Neuronal stem cell (in vitro differentiated cells): ENCODE results near the gene RIOK2.

Experiments
- DNase-seq: peaks from one replicate; pipeline ENCODE4 v3.0.0-alpha.2; 2013; ENCODE audit warnings: low spot score
- H2AFZ ChIP-seq: one replicate; pipeline ENCODE4 v1.6.1; 2013; ENCODE audit warnings: mild to moderate bottlenecking, low read length, inconsistent platforms
- H2AK5ac ChIP-seq: 2 replicates; pipeline ENCODE4 v1.6.1; 2013; ENCODE audit warnings: low read depth, mild to moderate bottlenecking, inconsistent platforms, low read length, moderate library complexity, mixed read lengths
- H2BK120ac ChIP-seq: 2 replicates; pipeline ENCODE4 v1.6.1; 2013; ENCODE audit warnings: low read depth, mild to moderate bottlenecking, inconsistent platforms, low read length, moderate library complexity, mixed read lengths
- H2BK12ac ChIP-seq: one replicate; pipeline ENCODE4 v1.6.1; 2013; ENCODE audit warnings: low read length, inconsistent platforms
- H2BK15ac ChIP-seq: 2 replicates; pipeline ENCODE4 v1.6.1; 2013; ENCODE audit warnings: mild to moderate bottlenecking, low read length, inconsistent platforms, mixed read lengths
- H2BK5ac ChIP-seq: one replicate; pipeline ENCODE4 v1.6.1; 2013; ENCODE audit warnings: inconsistent platforms, mild to moderate bottlenecking, low read length, moderate library complexity
- H3K14ac ChIP-seq: one replicate; pipeline ENCODE4 v1.6.1; 2013; ENCODE audit warnings: low read length, inconsistent platforms
- H3K18ac ChIP-seq: 2 replicates; pipeline ENCODE4 v1.6.1; 2013; ENCODE audit warnings: low read length, inconsistent platforms
- H3K23ac ChIP-seq: 2 replicates; pipeline ENCODE4 v1.6.1; 2013; ENCODE audit warnings: low read depth, mild to moderate bottlenecking, mixed read lengths, low read length, inconsistent platforms; ENCODE audit not compliant: poor library complexity
- H3K27ac ChIP-seq: replicated peaks from 3 replicates; pipeline ENCODE4 v1.5.1; 2013; ENCODE audit warnings: low read length, inconsistent platforms
- H3K27me3 ChIP-seq, 3 experiments: 2 replicates each; pipeline ENCODE4 v1.6.1; 2013; ENCODE audit warnings: low read length in 3 of 3, mild to moderate bottlenecking in 2 of 3, inconsistent platforms in 1 of 3, low read depth in 1 of 3, mixed read lengths in 1 of 3, moderate library complexity in 1 of 3; ENCODE audit not compliant: control insufficient read depth in 3 of 3, insufficient read depth in 3 of 3
- H3K36me3 ChIP-seq, 2 donors: replicated peaks in 1 of 2; 2 replicates each; pipeline ENCODE4 v1.6.1; 2013; ENCODE audit warnings: low read length in 2 of 2; ENCODE audit not compliant: control insufficient read depth in 2 of 2, insufficient read depth in 2 of 2
- H3K4ac ChIP-seq: 2 replicates; pipeline ENCODE4 v1.6.1; 2013; ENCODE audit warnings: inconsistent platforms, mild to moderate bottlenecking, low read length, moderate library complexity
- H3K4me1 ChIP-seq, 2 donors: 1 replicate in 1 of 2; 2 replicates in 1 of 2; pipeline ENCODE4 v1.6.1; 2013; ENCODE audit warnings: low read length in 2 of 2, low read depth in 1 of 2; ENCODE audit not compliant: control insufficient read depth in 2 of 2, insufficient read depth in 1 of 2
- H3K4me2 ChIP-seq: one replicate; pipeline ENCODE4 v1.6.1; 2013; ENCODE audit warnings: mild to moderate bottlenecking, low read length, inconsistent platforms; ENCODE audit not compliant: insufficient read depth, poor library complexity, severe bottlenecking
- H3K4me3 ChIP-seq, 2 donors: 2 replicates each; pipeline ENCODE4 v1.5.1; 2013; ENCODE audit warnings: low read length in 2 of 2, mild to moderate bottlenecking in 2 of 2, inconsistent platforms in 1 of 2, moderate library complexity in 1 of 2
- H3K79me1 ChIP-seq: one replicate; pipeline ENCODE4 v1.6.1; 2013; ENCODE audit warnings: low read depth, mild to moderate bottlenecking, inconsistent platforms, low read length, moderate library complexity
- H3K9ac ChIP-seq: one replicate; pipeline ENCODE4 v1.6.1; 2013; ENCODE audit warnings: mild to moderate bottlenecking, low read depth, low read length, inconsistent platforms; ENCODE audit not compliant: poor library complexity
- H3K9me3 ChIP-seq, 2 donors: replicated peaks in 1 of 2; 2 replicates each; pipeline versions ENCODE3 to v1.6.1; 2013; ENCODE audit warnings: low read length in 2 of 2, mild to moderate bottlenecking in 2 of 2, inconsistent platforms in 1 of 2, low read depth in 1 of 2, mixed read lengths in 1 of 2, moderate library complexity in 1 of 2; ENCODE audit not compliant: control insufficient read depth in 2 of 2, insufficient read depth in 1 of 2
- H4K8ac ChIP-seq: one replicate; pipeline ENCODE4 v1.6.1; 2013; ENCODE audit warnings: low read depth, mild to moderate bottlenecking, inconsistent platforms, low read length, moderate library complexity
- H4K91ac ChIP-seq: one replicate; pipeline ENCODE4 v1.6.1; 2013; ENCODE audit warnings: low read length, low read depth, mild to moderate bottlenecking, inconsistent platforms; ENCODE audit not compliant: poor library complexity
- WGBS, 2 donors: extraction: QIAGEN DNeasy Blood & Tissue Kit; methylation state at CpG; one replicate each; pipeline ENCODE4 v1.1.7; 2013; ENCODE audit warnings: missing lambda C conversion rate in 2 of 2, mixed read lengths in 1 of 2; ENCODE audit not compliant: insufficient read length in 2 of 2, insufficient replicate concordance in 1 of 2; ENCODE audit errors: extremely low coverage in 2 of 2; 5-methylcytosine and 5-hydroxymethylcytosine counted together

The RIOK2 gene

DNA sequence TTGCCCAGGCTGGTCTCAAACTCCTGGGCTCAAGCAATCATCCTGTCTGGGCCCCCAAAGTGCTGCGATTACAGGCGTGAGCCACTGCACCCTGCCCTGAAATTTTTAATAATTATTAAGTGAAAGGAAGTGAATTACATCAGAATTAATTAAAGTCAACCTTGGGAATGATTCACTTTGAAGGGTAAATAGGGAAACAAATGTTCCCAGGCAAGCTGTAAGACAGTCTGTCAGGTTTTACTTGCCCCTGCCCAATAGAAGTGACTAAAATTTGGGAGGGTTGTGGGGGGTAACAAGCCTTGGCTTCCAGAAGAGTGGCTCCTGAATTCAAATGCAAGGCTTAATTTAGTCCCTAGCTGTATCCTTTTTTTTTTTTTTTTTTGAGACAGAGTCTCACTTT, 39.3 kb downstream of the RIOK2 start:
- Histone ChIP-seq H2BK120ac (no peak overlapping the region), H4K91ac (no peak overlapping the region), H3K4me1 (peaks cover 12 to 13% of the 10 kb centered on the region in 2 donors), H3K36me3 (no peaks in the 10 kb centered on the region), H3K14ac (no peak overlapping the region), H3K27me3 (no peaks in the 10 kb centered on the region), H3K4me2 (no peak overlapping the region), H2BK12ac (no peak overlapping the region), H3K23ac (no peak overlapping the region), H4K8ac (no peak overlapping the region), H2BK15ac (no peak overlapping the region), H3K27ac (no peak overlapping the region), H3K9me3 (no peaks in the 10 kb centered on the region), H3K79me1 (peaks cover 2% of the 10 kb centered on the region), H3K4me3 (no peak overlapping the region), H3K9ac (no peak overlapping the region), H2AK5ac (no peak overlapping the region), H3K18ac (no peak overlapping the region), H2AFZ (no peak overlapping the region), H3K4ac (no peak overlapping the region), H2BK5ac (no peak overlapping the region)
- WGBS, 2 donors = no CpG with 5 or more reads among the region's 2 CpGs
- DNase-seq = no peak

GRCh38 chr5:97142521-97143254, 40.4 kb downstream of the RIOK2 start, which contains the start of gene LIX1:
Gene LIX1, minus strand, starts transcription at chr5:97142611. Its CDS starts 35 bp downstream, at chr5:97142576.
- Histone ChIP-seq H2BK15ac (no peak within 1 kb of the TSS), H3K4me2 (peak within 1 kb of the TSS; percentile 32), H2BK12ac (no peak within 1 kb of the TSS), H2BK120ac (no peak within 1 kb of the TSS), H3K18ac (no peak within 1 kb of the TSS), H3K27me3 (no peaks in the 10 kb centered on the region), H3K4ac (no peak within 1 kb of the TSS), H3K9ac (no peak within 1 kb of the TSS), H4K8ac (no peak within 1 kb of the TSS), H3K14ac (no peak within 1 kb of the TSS), H3K23ac (no peak within 1 kb of the TSS), H3K27ac (peak within 1 kb of the TSS; percentile 96), H2BK5ac (no peak within 1 kb of the TSS), H3K79me1 (peaks cover 2% of the 10 kb centered on the region), H2AK5ac (no peak within 1 kb of the TSS), H2AFZ (peak within 1 kb of the TSS; percentile 49), H3K9me3 (no peaks in the 10 kb centered on the region), H3K4me3 (peak within 1 kb of the TSS; percentile 51 to 80), H4K91ac (no peak within 1 kb of the TSS), H3K36me3 (no peaks in the 10 kb centered on the region), H3K4me1 (peaks cover 12 to 13% of the 10 kb centered on the region in 2 donors)
- peak; percentile 93 for DNase-seq
- WGBS, 2 donors = no CpG with 5 or more reads among the region's 6 CpGs

DNA sequence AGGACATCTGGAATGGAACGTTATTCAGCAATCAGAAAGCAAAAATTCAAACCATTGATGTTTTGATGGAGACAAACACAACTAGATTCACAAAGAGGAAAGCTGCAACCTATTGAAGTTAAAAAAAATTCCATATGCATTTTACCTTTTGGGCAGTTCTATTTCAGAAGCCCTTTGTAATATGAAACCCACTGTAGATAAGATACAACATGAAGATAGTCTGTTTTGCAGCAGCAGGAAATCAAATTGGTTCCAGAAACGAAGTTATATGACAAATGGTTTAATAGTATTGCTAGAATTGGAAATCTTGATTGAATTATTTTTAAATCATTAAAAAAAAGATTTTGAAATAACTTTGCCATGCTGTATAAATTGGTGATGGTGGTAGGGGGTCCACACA, 41.5 kb downstream of the RIOK2 start:
- Histone ChIP-seq H2BK120ac (no peak overlapping the region), H3K27ac (no peak overlapping the region), H3K14ac (no peak overlapping the region), H3K79me1 (peaks cover 2% of the 10 kb centered on the region), H4K91ac (no peak overlapping the region), H2AFZ (peak overlapping the region; percentile 10), H3K4ac (no peak overlapping the region), H3K9ac (no peak overlapping the region), H2BK15ac (no peak overlapping the region), H4K8ac (no peak overlapping the region), H3K36me3 (no peaks in the 10 kb centered on the region), H3K23ac (no peak overlapping the region), H3K4me3 (peak overlapping the region; percentile 51 to 59), H3K27me3 (no peaks in the 10 kb centered on the region), H3K9me3 (no peaks in the 10 kb centered on the region), H3K4me2 (no peak overlapping the region), H3K4me1 (peaks cover 12 to 13% of the 10 kb centered on the region in 2 donors), H2BK5ac (no peak overlapping the region), H2BK12ac (no peak overlapping the region), H3K18ac (no peak overlapping the region), H2AK5ac (no peak overlapping the region)
- no peak for DNase-seq
- no CpG with 5 or more reads among the region's 2 CpGs for WGBS, 2 donors

DNA sequence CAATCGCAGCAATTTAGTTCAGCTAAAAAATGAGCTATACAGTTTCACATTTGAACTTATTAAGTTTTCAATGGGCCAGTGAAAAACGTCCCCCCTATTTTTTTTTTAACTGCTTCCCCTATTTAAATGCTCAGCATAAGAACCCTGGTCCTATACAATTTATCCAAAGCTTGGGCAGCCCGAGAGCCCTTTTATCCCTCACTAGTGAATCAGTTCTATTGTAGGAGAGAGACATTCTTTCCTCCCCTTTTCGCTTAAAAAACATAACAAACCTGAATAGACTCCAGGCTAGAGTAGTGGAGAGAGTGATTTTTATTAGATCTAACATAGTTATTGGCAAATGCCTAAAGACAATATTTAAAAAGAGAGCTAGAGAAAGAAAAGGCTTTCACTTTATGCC, 42.0 kb downstream of the RIOK2 start:
- no CpG with 5 or more reads among the region's 4 CpGs for WGBS, 2 donors
- Histone ChIP-seq H3K4me3 (peak overlapping the region in 1 of 2 donors; percentile 51), H3K27ac (no peak overlapping the region)

More for the DNA sequence above, 42.0 kb downstream of the RIOK2 start:
- no peak overlapping the region for H3K18ac ChIP-seq
- DNase-seq = no peak
- no peak overlapping the region for H3K23ac ChIP-seq
- peaks cover 0 to 2% of the 10 kb centered on the region in 2 donors for H3K36me3 ChIP-seq
- no peak overlapping the region for H2BK15ac ChIP-seq
- H3K4me2 ChIP-seq = no peak overlapping the region
- peaks cover 2% of the 10 kb centered on the region for H3K79me1 ChIP-seq
- H4K8ac ChIP-seq = no peak overlapping the region
- peak overlapping the region; percentile 10 for H2AFZ ChIP-seq
- H2BK12ac ChIP-seq = no peak overlapping the region
- H3K4me1 ChIP-seq = peaks cover 12 to 18% of the 10 kb centered on the region in 2 donors
- no peak overlapping the region for H2BK5ac ChIP-seq
- no peaks in the 10 kb centered on the region for H3K9me3 ChIP-seq
- H2BK120ac ChIP-seq = no peak overlapping the region
- no peak overlapping the region for H3K9ac ChIP-seq
- H3K27me3 ChIP-seq = no peaks in the 10 kb centered on the region
- no peak overlapping the region for H3K4ac ChIP-seq
- H2AK5ac ChIP-seq = no peak overlapping the region
- H3K14ac ChIP-seq = no peak overlapping the region
- no peak overlapping the region for H4K91ac ChIP-seq
